HepG2 (cell line): ENCODE measurements around the gene ADI1. TPM values are rescaled to one million over a fixed set of nuclear protein-coding genes. Genes with fewer than 3 reads are reported as not detected.

Experiments
- AKNA ChIP-seq: sonication (generic); formaldehyde crosslinking; IDR thresholded peaks from 2 replicates; pipeline ENCODE4 v1.4.0; 2020; ENCODE audit warnings: missing genetic modification reagents, borderline replicate concordance
- EEA1 ChIP-seq: sonication (generic); formaldehyde crosslinking; IDR thresholded peaks from 2 replicates; pipeline ENCODE4 v1.5.1; 2020; ENCODE audit warnings: mild to moderate bottlenecking, missing genetic modification reagents, borderline replicate concordance
- ETV6 ChIP-seq: sonication (generic); formaldehyde crosslinking; conservative IDR thresholded peaks from 2 replicates; pipeline ENCODE4 v1.4.0; 2020; ENCODE audit warnings: missing genetic modification reagents
- HDAC2 ChIP-seq: sonication (generic); formaldehyde crosslinking; IDR thresholded peaks from 2 replicates; pipeline ENCODE4 v1.4.0; 2020; ENCODE audit warnings: missing genetic modification reagents
- IKZF5 ChIP-seq: IDR thresholded peaks from 2 replicates; pipeline ENCODE4 v1.6.1; 2018; ENCODE audit warnings: missing genetic modification reagents, mild to moderate bottlenecking, missing compliant biosample characterization
- RCOR2 ChIP-seq: IDR thresholded peaks from 2 replicates; pipeline ENCODE4 v1.6.1; 2016; ENCODE audit warnings: missing biosample characterization, missing genetic modification reagents
- SRF ChIP-seq: IDR thresholded peaks from 2 replicates; pipeline ENCODE4 v1.6.1; 2011; ENCODE audit warnings: mild to moderate bottlenecking, low read depth, low read length, moderate library complexity
- THAP11 ChIP-seq: IDR thresholded peaks from 2 replicates; pipeline ENCODE4 v1.6.1; 2016; ENCODE audit warnings: missing biosample characterization, missing genetic modification reagents
- TMF1 ChIP-seq: sonication (generic); formaldehyde crosslinking; IDR thresholded peaks from 2 replicates; pipeline ENCODE4 v1.8.1; 2022; ENCODE audit warnings: low read depth, missing genetic modification reagents
- TSC22D2 ChIP-seq: sonication (generic); formaldehyde crosslinking; IDR thresholded peaks from 2 replicates; pipeline ENCODE4 v1.5.1; 2020; ENCODE audit warnings: missing genetic modification reagents, mild to moderate bottlenecking, borderline replicate concordance
- U2AF2 ChIP-seq: fragments of 200-400 bp; formaldehyde crosslinking; IDR thresholded peaks from 2 replicates; pipeline ENCODE4 v1.6.1; 2017; ENCODE audit warnings: low read depth, mild to moderate bottlenecking, low read length
- ZNF44 ChIP-seq: sonication (generic); formaldehyde crosslinking; IDR thresholded peaks from 2 replicates; pipeline ENCODE4 v1.5.1; 2020; ENCODE audit warnings: mild to moderate bottlenecking, missing genetic modification reagents
- ZNF547 ChIP-seq: sonication (generic); formaldehyde crosslinking; IDR thresholded peaks from 2 replicates; pipeline ENCODE4 v1.5.1; 2020; ENCODE audit warnings: mild to moderate bottlenecking, missing genetic modification reagents
- ZNF558 ChIP-seq: sonication (generic); formaldehyde crosslinking; IDR thresholded peaks from 2 replicates; pipeline ENCODE4 v1.9.0; 2022; ENCODE audit warnings: mild to moderate bottlenecking, missing genetic modification reagents, borderline replicate concordance
- ZNF674 ChIP-seq: sonication (generic); formaldehyde crosslinking; IDR thresholded peaks from 2 replicates; pipeline ENCODE4 v1.5.0; 2020; ENCODE audit warnings: low read depth, mild to moderate bottlenecking, missing genetic modification reagents
- ZNF816 ChIP-seq: sonication (generic); formaldehyde crosslinking; IDR thresholded peaks from 2 replicates; pipeline ENCODE4 v1.8.0; 2022; ENCODE audit warnings: missing genetic modification reagents, mild to moderate bottlenecking, borderline replicate concordance
- ZNF891 ChIP-seq: sonication (generic); formaldehyde crosslinking; IDR thresholded peaks from 2 replicates; pipeline ENCODE4 v1.5.0; 2020; ENCODE audit warnings: mild to moderate bottlenecking, missing genetic modification reagents
- ZSCAN20 ChIP-seq: sonication (generic); formaldehyde crosslinking; IDR thresholded peaks from 2 replicates; pipeline ENCODE4 v1.4.0; 2020; ENCODE audit warnings: missing genetic modification reagents, mild to moderate bottlenecking, borderline replicate concordance
- polyA plus RNA-seq, 8 experiments: library from polyadenylated mRNA; depleted of rRNA in 3 of 8; stranded (reverse) in 7 of 8; unstranded in 1 of 8; fragments of >200 nt; fragmentation: Illumina TruSeq in 4 of 8; extraction: Trizol in 4 of 8; gene quantifications; 2 replicates each; pipeline versions ENCODE4 v1.2.1 to v1.2.3, GENCODE V29; 2011 to 2016; ENCODE audit warnings: low read depth in 4 of 8, missing spikeins in 1 of 8, mixed read lengths in 1 of 8; ENCODE audit not compliant: insufficient read depth in 1 of 8
- total RNA-seq, 5 experiments: library from RNA; depleted of rRNA; stranded (reverse); fragments of >200 nt; fragmentation: Illumina TruSeq; extraction: Trizol; gene quantifications; 2 replicates each; pipeline ENCODE4 v1.2.3, GENCODE V29; 2016; ENCODE audit warnings: low read depth in 1 of 5
- TF ChIP-seq, protein P1 (sequence below): sonication (generic); formaldehyde crosslinking; IDR thresholded peaks from 2 replicates; pipeline ENCODE4 v1.9.0; 2021; ENCODE audit warnings: missing genetic modification reagents, borderline replicate concordance
- TF ChIP-seq, protein P2 (sequence below): IDR thresholded peaks from 2 replicates; pipeline ENCODE4 v1.6.1; 2016; ENCODE audit warnings: control low read depth

The ADI1 gene
- total and polyA plus RNA-seq, 2 of the 13 experiments (the other 11 are each of a cell fraction or from before 2014, with no cell fraction given), result 28.7 to 123 TPM

DNA sequence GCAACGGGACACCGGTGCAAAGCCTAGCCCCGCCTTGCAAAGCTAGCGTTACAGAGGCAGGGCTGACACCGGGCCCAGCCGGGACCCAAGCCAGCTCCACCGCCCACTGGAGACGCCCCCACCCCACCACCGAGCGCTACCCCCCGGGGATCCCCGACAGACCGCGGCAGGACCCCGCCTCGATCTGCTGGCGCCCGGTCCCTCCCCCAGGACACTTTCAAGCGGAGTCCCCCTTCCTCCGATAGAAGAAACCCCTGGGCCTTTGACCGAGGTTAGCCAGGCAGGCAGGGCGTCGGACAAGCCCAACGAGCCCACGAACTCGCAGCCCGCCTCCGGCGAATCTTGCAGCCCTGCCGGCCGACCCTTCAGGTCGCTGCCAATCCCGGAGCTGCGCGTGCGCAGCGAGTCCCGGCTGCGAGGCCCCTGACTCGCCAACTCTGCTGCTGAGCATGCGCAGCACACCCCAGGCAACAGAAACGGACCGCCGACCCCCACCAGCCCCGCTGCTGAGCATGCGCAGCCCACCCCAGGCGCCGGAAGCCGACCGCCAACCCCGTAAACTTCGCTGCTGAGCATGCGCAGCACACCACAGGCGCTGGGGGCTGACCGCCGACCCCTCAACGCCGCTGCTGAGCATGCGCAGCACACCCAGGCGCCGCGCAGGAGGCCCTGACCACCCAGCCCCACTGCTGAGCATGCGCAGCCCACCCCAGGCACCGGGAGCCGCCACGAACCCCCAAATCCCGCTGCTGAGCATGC, 656 bp downstream of the ADI1 start (continued):
- TF ChIP-seq, protein P1, sequence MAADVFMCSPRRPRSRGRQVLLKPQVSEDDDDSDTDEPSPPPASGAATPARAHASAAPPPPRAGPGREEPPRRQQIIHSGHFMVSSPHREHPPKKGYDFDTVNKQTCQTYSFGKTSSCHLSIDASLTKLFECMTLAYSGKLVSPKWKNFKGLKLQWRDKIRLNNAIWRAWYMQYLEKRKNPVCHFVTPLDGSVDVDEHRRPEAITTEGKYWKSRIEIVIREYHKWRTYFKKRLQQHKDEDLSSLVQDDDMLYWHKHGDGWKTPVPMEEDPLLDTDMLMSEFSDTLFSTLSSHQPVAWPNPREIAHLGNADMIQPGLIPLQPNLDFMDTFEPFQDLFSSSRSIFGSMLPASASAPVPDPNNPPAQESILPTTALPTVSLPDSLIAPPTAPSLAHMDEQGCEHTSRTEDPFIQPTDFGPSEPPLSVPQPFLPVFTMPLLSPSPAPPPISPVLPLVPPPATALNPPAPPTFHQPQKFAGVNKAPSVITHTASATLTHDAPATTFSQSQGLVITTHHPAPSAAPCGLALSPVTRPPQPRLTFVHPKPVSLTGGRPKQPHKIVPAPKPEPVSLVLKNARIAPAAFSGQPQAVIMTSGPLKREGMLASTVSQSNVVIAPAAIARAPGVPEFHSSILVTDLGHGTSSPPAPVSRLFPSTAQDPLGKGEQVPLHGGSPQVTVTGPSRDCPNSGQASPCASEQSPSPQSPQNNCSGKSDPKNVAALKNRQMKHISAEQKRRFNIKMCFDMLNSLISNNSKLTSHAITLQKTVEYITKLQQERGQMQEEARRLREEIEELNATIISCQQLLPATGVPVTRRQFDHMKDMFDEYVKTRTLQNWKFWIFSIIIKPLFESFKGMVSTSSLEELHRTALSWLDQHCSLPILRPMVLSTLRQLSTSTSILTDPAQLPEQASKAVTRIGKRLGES (CRISPR knock-in tag), result no peak; the same call in 1 of the 2 replicates
- TF ChIP-seq HDAC2 (no peak; the same call in 1 of the 2 replicates), U2AF2 (no peak), ZSCAN20 (peak; percentile 73; the same call in 1 of the 2 replicates), ZNF891 (CRISPR knock-in tag) (0 out of 2 replicates have a peak, but pooled peaks have one; percentile 25), ZNF558 (CRISPR knock-in tag) (no peak), AKNA (CRISPR knock-in tag) (no peak), ZNF674 (no peak), ZNF44 (CRISPR knock-in tag) (no peak; the same call in 1 of the 2 replicates), EEA1 (no peak), TMF1 (CRISPR knock-in tag) (0 out of 2 replicates have a peak, but pooled peaks have one; percentile 68), ETV6 (no peak), TSC22D2 (CRISPR knock-in tag) (no peak), RCOR2 (CRISPR knock-in tag) (no peak), THAP11 (CRISPR knock-in tag) (peak; percentile 86), SRF (no peak), IKZF5 (CRISPR knock-in tag) (no peak), ZNF816 (CRISPR knock-in tag) (no peak), ZNF547 (no peak; the same call in 1 of the 2 replicates)
- TF ChIP-seq, protein P2, sequence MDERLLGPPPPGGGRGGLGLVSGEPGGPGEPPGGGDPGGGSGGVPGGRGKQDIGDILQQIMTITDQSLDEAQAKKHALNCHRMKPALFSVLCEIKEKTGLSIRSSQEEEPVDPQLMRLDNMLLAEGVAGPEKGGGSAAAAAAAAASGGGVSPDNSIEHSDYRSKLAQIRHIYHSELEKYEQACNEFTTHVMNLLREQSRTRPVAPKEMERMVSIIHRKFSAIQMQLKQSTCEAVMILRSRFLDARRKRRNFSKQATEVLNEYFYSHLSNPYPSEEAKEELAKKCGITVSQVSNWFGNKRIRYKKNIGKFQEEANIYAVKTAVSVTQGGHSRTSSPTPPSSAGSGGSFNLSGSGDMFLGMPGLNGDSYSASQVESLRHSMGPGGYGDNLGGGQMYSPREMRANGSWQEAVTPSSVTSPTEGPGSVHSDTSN (CRISPR knock-in tag), result no peak
